NCI-H2107 treated with DMSO at 0.1 percent for 48 hours (cell line): ENCODE measurements around the gene GRB10.

Experiments
- DNase-seq: peaks from one replicate; lab custom pipeline; 2025; ENCODE audit not compliant: unreplicated experiment; lab: John Stamatoyannopoulos, UW

The GRB10 gene

DNA sequence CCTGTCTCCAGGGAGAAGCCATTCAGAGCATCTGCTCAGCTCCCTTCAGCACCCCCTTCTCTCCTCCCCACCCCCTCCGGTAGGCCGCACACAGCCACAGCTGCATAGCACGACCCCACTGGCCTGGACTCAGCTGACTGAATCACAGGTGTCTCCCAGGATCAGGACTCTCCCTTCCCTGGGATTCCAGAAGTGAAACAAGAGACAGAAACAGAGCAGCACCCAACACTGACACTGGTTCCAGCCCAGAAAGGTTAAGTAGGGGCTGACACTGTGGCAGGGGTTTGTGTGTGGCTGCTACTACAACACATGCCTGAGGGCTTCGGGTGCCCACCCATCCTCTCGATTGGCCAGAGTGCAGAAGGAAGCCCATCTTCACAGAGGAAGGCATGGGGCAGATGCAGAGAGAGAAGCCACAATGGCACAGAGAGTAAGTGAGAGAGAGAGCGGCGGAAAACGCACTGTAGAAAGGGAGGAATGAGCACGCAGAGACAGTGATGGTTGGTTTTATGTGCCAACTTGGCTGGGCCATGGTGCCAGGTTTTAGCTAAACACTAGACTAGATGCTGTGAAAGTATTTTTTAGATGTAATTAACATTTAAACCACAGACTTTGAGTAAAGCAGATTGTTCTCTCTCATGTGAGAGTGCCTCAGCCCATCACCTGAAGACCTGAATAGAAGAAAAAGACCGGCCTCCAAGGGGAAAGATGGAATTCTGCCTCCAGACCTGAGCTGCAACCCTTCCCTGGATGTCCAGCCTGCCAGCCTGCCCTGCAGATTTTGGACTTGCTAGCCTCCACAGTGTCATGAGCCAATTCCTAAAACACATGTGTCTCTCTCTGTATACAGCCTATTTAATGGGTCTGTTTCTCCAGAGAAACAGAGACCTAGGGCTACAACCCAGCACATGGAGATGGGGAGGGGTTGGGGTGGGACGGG lies 107.5 kb downstream of the GRB10 start:
- no peak for DNase-seq

DNA sequence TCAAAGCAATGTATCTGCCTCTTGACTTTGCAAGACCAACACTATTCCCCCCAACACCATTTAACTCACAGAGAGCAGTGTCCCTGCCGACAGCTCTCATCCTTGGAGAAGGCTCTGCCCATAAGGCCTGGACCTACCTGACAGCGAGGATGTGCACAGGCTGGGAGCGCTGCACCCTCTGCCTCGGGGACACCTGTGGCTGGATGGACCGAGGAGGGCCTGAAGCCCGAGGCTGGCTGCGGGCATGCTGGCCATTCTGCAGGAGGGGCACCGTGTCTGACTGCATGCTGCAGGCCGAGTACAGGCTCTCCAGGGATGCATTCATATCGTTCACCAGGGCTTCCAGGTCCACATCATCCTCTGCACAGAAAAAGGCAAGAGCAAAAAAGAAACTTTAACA lies 108.4 kb downstream of the GRB10 start:
- DNase-seq, result no peak

DNA sequence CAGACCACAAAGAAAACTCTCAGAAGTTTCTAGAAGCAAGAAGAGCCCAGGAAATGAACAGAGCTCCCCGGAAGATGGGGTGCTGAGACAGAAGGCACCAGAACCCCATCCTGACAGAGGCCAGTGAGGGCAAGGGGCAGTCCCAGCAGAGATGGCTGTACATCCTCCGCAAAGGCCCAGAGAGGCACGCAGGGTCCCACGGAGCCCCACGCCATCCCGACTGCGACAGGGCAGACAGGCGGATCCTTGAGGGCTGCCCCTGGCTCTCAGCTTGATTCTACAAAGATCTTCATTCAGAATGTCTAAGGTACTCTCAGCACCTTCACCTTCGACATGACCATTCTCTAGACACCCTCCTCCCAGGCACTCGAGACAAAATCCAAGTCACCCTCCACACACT lies 109.6 kb downstream of the GRB10 start:
- DNase-seq, result no peak

DNA sequence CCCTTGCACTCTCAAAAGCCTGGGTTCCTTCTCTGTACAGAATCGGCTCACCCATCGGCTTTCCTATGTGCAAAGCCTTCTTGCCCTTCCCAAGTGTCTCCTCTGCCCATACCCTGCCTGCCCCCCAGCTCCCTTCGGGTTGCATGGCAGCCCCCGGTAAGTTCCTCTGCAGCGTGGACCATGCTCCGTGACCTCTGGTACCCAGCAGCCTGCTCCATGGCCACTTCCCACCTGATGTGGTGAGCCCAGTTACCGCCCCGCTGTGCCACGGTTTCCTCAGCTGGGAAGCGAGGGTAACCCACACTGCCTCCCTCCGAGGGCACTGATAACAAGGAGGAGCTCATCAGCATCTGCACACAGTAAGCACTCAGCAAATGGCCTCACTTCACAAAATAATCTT lies 110.7 kb downstream of the GRB10 start:
- DNase-seq, result no peak

DNA sequence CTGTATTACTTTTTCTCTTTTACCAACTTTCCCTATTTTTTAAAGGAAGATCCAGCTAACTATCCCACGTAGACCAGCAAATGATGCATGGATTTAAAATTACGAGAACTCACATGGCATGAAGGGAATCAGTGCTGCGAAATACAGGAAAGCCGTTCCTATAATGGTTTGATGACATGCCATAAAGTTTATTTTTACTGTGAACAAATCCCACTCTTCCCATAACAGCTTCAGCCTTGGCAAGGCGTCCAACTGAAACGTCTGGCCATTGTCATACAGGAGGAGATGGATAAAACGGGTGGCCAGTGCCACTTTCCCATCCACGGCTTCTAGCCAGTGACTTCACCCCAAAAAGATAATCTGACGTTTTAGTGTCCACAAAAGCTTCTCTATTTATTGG lies 111.3 kb downstream of the GRB10 start:
- DNase-seq, result no peak

DNA sequence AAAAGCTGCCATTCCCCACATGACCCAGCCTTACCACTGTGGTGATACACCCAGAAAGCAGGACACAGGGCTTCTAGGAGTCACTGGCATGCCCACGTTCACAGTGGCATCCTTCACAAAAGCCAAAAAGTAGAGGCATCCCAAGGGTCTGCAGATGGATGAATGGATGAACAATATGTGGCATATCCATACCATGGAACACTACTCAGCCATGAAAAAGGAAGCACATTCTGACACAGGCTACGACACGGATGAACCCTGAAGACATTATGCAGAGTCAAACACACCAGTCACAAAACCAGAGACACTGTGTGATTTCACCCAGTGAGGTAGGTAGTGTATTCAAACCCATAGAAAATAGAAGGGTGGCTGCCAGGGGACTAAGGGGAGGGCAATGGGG lies 112.8 kb downstream of the GRB10 start:
- DNase-seq, result no peak

GRCh38 chr7:50667789-50668226 lies 114.9 kb downstream of the GRB10 start:
- DNase-seq, result no peak

- DNase-seq, result no peak
Observed at GRCh38 chr7:50667338-50667737, 115.4 kb downstream of the GRB10 start.

- DNase-seq, result no peak
Observed at GRCh38 chr7:50666124-50666496, 116.6 kb downstream of the GRB10 start.

GRCh38 chr7:50665403-50666123 lies 117.1 kb downstream of the GRB10 start:
- DNase-seq, result no peak

DNA sequence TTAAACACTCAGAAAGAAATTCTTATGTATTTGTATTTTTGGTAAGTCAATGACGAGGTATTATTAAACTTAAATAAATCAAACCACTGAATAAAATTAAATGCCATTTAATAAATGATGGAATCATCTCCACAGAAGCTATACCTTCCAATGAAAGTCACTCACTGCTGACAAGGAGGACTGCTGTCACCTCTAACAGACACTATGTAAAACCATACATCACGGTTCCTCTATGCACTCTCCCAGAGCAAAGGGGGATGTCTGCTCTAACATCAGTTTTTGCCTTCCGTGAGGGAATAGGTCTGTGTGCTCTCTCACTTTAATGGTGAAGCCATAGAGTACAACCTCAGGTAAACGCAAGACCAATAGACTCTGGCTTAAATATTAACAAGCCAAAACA lies 117.8 kb downstream of the GRB10 start:
- DNase-seq, result no peak

GRCh38 chr7:50664461-50664922 lies 118.2 kb downstream of the GRB10 start:
- DNase-seq, result no peak

DNA sequence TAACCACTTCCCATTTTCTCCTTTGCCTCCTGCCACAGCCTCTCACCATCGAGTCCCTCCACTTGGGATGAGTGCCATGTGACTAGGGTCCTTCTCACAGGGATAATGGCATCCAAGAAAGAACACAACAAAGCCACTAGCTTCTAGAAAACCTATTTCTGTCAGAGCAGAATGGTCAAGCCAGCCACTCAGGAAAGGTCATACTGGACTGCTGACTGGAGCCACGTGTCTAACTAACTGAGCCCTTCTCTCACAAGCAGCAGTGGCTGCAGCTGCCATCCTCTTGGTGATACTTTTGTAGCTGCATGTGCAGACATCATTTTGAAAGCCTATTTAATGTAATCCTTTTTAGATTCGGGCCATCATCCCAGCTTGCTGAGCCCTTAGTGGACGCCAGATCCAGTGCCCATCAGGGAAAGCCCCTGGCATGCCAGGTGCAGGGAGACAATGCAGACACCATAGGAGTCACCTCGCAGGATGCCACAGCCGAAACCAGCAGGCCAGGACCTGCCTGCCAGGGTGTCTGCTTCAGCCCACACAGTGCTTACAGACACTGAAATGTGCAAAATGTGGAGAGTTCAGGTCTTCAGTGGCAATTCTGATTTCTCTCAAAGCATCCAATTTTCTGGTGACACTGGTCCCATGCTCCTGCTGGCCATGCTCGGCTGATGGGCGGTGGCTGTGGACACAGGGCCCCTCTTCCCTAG lies 119.1 kb downstream of the GRB10 start:
- DNase-seq, result no peak

GRCh38 chr7:50662996-50663395 lies 119.7 kb downstream of the GRB10 start:
- no peak for DNase-seq

- DNase-seq, result no peak
Observed at GRCh38 chr7:50662041-50662694, 120.5 kb downstream of the GRB10 start.

GRCh38 chr7:50661345-50662040 lies 121.2 kb downstream of the GRB10 start:
- no peak for DNase-seq

DNA sequence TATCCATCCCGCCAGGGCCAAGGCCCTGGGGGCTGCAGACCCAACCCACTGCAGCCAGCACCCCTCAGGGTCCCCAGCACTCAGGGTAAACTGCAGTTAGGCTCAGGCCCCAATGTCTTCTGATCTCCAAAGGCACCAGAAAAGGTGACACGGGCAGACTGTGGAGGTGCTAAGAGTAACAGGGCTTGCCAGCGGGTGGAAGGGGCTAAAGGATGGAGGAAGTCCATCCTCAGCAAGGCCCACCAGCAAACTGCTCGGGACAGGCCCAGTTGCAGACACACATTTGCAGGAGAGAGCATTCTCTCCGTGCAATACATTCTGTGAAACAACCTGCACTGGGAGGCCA lies 121.9 kb downstream of the GRB10 start:
- DNase-seq, result no peak

DNA sequence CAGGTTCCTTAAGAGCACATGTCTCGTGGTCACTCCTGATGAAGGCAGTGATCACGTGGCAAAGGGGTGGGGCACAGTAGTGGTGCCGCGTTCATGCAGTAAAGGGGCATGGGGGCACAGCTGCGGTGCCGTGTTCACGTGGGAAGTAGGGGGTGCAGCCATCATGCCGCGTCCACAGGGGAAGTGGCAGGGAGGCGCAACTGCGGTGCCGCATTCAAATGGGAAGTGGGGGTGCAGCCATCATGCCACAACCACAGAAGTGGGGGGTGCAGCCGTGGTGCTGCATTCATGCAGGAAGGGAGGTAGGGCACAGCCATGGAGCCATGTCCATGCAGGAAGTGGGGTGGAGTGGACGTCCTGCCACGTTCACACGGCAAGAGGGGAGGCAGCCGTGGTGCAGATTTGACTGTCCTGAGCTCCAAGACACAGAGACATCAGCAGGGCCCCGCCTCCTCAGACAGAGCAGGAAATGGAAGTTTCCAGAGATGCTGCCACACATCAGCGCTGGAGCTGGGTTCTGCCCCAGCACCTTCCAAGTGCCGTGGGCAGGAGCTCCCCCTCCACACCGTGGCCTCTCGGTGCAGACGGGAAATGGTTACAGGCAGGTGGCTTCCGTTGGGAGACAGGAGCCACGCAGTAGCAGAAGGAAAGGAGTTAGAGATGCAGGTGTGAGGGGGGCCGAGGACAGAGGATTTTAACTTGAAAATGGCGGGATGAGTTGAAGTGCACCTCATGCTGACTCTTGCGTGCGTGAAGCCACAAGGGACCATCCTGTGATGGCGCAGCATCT lies 122.5 kb downstream of the GRB10 start:
- no peak for DNase-seq

- no peak for DNase-seq
Observed at GRCh38 chr7:50659329-50659965, 123.2 kb downstream of the GRB10 start.
